CD1c-positive myeloid dendritic cell (primary cell): ENCODE data around the gene TAGLN2.

Experiments
- DNase-seq: peaks from one replicate; pipeline ENCODE4 v3.0.0-alpha.2; 2016; ENCODE audit errors: extremely low spot score

TAGLN2 gene

DNA sequence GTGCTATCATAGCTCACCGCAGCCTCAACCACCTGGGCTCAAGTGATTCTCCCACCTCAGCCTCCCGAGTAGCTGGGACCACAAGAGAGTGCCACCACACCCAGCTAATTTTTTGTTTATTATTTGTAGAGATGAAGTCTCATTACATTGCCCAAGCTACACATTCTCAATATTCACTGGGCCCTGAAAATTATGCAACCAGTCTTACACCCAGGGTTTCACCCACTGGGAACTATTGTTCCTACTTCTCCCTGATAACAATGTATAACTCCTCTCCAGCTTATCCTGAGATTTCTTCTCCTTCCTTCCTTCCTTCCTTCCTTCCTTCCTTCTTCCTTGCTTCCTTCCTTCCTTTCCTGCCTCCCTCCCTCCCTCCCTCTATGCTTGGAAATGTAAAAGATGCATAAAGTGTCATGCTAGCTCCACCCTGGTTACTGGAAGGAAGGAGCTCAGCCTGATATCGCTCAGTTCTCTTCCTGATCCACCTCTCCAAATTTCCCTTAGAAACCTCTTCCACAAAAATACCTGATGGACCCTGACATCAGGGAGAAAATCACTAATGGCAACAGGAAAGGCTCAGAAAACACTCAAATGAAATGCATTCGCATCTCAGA is 51.7 kb downstream of the TAGLN2 start:
- no peak for DNase-seq

DNA sequence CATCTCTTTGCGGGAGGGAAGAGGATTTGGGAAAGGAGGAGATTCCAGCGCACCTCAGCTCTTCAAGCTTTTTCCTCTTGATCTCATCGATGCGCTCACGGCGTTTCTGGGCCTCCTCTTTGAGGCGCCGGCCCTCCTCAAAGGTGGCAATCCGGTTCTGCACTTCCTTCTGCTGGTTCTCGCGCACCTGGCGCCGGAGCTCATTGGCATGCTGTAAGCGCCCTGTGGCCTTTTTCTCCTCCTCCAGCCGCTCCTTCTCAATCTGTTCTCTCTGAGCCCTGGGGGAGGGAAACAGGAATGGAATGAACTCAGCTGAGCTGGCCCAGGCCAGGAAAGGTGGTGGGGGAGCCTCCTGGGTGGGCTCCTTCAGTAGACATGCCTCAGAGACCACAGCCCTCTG is 52.4 kb downstream of the TAGLN2 start:
- DNase-seq: no peak

DNA sequence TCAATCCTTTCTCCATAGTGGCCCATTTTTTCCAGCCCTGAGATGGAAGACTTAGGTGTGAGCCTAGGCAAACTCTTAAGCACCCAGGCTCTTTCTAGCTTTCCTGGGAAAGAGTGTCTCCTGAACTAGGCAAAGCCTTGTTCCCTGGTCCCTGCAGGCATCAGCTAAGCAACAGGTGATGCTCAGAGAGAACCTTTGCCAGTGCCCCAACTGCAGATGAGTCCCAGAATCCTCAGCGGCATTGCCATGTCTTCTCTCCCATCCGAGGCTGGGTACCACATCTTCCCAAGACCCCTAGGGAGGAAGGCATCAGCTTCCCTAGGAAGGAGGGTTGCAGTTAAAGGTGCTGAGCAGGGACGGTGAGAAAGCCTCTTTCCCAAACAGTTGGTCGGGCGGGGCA is 54.6 kb downstream of the TAGLN2 start:
- DNase-seq: no peak

DNA sequence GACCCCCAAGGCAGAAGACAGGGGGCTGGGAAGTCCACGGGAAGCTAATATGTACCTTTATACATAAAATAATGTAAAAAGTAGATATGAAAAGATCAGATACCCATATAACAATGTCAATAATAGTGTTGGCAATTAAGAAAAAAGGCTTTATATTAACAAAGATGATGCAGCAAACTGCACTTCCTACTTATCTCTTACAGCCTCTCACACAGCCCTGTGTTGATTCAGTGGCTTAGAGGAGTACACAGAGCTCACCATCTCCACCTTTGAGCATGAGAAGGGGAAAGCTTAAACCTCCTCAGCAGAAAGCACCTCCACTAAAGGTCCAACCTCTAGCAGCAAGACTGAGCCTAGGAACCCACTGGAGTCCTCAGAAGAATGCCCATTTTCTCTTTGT is 55.7 kb downstream of the TAGLN2 start:
- DNase-seq: no peak

DNA sequence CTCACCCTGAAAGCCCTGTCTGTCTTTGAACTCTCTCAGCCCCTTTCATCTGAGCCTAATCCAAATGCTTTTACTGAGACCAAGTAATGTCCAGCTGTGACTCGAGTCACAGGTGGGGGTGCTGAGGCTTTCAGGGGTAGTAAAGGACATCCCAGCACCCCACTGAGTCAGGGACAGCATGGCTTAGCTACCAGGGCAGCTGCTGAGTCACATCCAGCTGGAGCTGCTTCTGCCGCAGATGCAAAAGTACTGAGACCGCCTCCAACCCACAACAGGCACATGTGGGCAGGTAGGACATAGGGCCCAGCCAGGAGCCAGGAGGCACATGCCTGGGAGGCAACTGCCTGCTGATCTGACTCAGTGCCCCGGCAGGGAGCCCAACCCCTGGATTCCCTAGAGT is 56.1 kb downstream of the TAGLN2 start:
- no peak for DNase-seq

DNA sequence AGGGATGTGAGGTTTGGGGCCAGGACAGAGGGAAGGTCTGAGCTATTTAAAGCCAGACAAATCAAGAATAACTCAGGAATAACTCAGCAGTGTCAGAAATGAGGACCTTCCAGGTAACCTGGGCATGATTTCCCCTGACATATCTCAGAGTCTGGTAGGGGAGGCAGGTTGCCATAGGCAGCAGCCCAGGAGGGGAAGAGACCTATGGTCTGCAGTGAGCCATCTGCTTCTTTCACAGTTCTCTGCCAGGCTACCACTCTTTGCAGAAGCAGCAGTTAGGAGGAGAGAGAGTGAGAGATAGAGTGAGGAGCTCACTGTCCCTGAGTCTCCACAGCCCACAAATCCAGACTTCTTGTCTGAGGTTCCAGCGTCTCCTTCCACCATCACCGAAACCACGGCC is 56.5 kb downstream of the TAGLN2 start:
- no peak for DNase-seq
